Endothelial cell of umbilical vein (primary cell): ENCODE results near the gene DMWD. TPM values are rescaled to one million over a fixed set of nuclear protein-coding genes. Genes with fewer than 3 reads are reported as not detected.

ENCODE experiments used
- BruUV-seq: library from RNA; stranded (reverse); fragments of 400-500 nt; replicated peaks from 2 replicates; lab custom pipeline; 2021; lab: Mats Ljungman, UMichigan
- CTCF ChIA-PET: fragments of 300-600, 350-600 bp; sonication (Branson Sonifier 250); formaldehyde crosslinking; loops from one replicate; lab custom pipeline; 2021; ENCODE audit warnings: antibody characterized with exemption, inconsistent platforms; lab: Charles Lee
- POLR2A ChIA-PET: fragments of 300-600, 350-600 bp; sonication (Branson Sonifier 250); formaldehyde crosslinking; loops from one replicate; lab custom pipeline; 2021; ENCODE audit warnings: antibody characterized with exemption, inconsistent platforms; lab: Charles Lee
- DNase-seq: peaks from one replicate; pipeline ENCODE4 v3.0.0-alpha.2; 2011; ENCODE audit warnings: low read depth, low spot score
- FAIRE-seq: peaks from 2 replicates; lab custom pipeline; 2011; peaks lifted over from hg19 to GRCh38; lab: Jason Lieb, UNC
- H2AFZ ChIP-seq: 2 replicates; pipeline ENCODE4 v1.6.0; 2012; ENCODE audit warnings: low read depth, low read length, control low read depth, inconsistent platforms
- H3K27ac ChIP-seq: 2 replicates; pipeline ENCODE4 v1.5.1; 2011; ENCODE audit warnings: low read depth, mild to moderate bottlenecking, control low read depth, low read length, moderate library complexity; ENCODE audit not compliant: insufficient read depth
- H3K27me3 ChIP-seq, 2 experiments: 2 replicates each; pipeline versions ENCODE4 v1.6.0 to v1.6.1; 2011; ENCODE audit warnings: low read length in 2 of 2, mixed read lengths in 1 of 2; ENCODE audit not compliant: control insufficient read depth in 2 of 2, insufficient read depth in 2 of 2
- H3K36me3 ChIP-seq, 2 experiments: 2 replicates in 1 of 2; 3 replicates in 1 of 2; pipeline ENCODE4 v1.5.1; 2011; ENCODE audit warnings: low read length in 2 of 2, mild to moderate bottlenecking in 1 of 2, moderate library complexity in 1 of 2; ENCODE audit not compliant: control insufficient read depth in 2 of 2, insufficient read depth in 2 of 2; ENCODE audit errors: extremely low read depth in 1 of 2
- H3K4me1 ChIP-seq: 3 replicates; pipeline ENCODE4 v1.5.1; 2011; ENCODE audit warnings: mild to moderate bottlenecking, low read length; ENCODE audit not compliant: control insufficient read depth, insufficient read depth; ENCODE audit errors: extremely low read depth
- H3K4me2 ChIP-seq: 2 replicates; pipeline ENCODE4 v1.6.1; 2011; ENCODE audit warnings: low read length, control low read depth, mixed read lengths; ENCODE audit not compliant: insufficient read depth
- H3K4me3 ChIP-seq, 3 experiments: fragments of 200-600 bp in 1 of 3; sonication (generic), shearing (Covaris generic) in 1 of 3; replicated peaks in 1 of 3; 2 replicates each; pipeline ENCODE4 v1.5.1; 2011 to 2016; ENCODE audit warnings: control low read depth in 3 of 3, low read length in 3 of 3, mild to moderate bottlenecking in 2 of 3, inconsistent platforms in 1 of 3, low read depth in 1 of 3, moderate library complexity in 1 of 3; ENCODE audit not compliant: insufficient read depth in 1 of 3
- H3K79me2 ChIP-seq: 2 replicates; pipeline ENCODE4 v1.6.0; 2012; ENCODE audit warnings: low read length, inconsistent platforms; ENCODE audit not compliant: control insufficient read depth, insufficient read depth
- H3K9ac ChIP-seq: replicated peaks from 2 replicates; pipeline ENCODE3; 2011; ENCODE audit warnings: low read length, control low read depth; ENCODE audit not compliant: insufficient read depth; ENCODE audit errors: extremely low read depth
- H3K9me1 ChIP-seq: replicated peaks from 3 replicates; pipeline ENCODE4 v1.6.0; 2011; ENCODE audit warnings: mild to moderate bottlenecking, low read length; ENCODE audit not compliant: control insufficient read depth, insufficient read depth; ENCODE audit errors: extremely low read depth
- H3K9me3 ChIP-seq: replicated peaks from 2 replicates; pipeline ENCODE4 v1.5.1; 2012; ENCODE audit warnings: low read length, inconsistent platforms; ENCODE audit not compliant: control insufficient read depth, insufficient read depth
- H4K20me1 ChIP-seq: replicated peaks from 2 replicates; pipeline ENCODE3; 2011; ENCODE audit warnings: mild to moderate bottlenecking, low read length; ENCODE audit not compliant: control insufficient read depth, insufficient read depth; ENCODE audit errors: extremely low read depth
- EZH2 ChIP-seq: IDR thresholded peaks from 2 replicates; pipeline ENCODE4 v1.6.1; 2012; ENCODE audit warnings: borderline replicate concordance, low read depth, mild to moderate bottlenecking, moderate library complexity, low read length, inconsistent platforms; ENCODE audit not compliant: severe bottlenecking
- FOS ChIP-seq: IDR thresholded peaks from 2 replicates; pipeline ENCODE4 v1.6.1; 2011; ENCODE audit warnings: mild to moderate bottlenecking, low read length, moderate library complexity, borderline replicate concordance; ENCODE audit not compliant: insufficient read depth
- POLR2A ChIP-seq: IDR thresholded peaks from 2 replicates; pipeline ENCODE4 v1.6.1; 2012; ENCODE audit warnings: low read depth, mild to moderate bottlenecking, control low read depth, low read length
- POLR2AphosphoS5 ChIP-seq: IDR thresholded peaks from 2 replicates; pipeline ENCODE4 v1.6.1; 2012; ENCODE audit warnings: low read depth, mild to moderate bottlenecking, control low read depth, low read length, moderate library complexity; ENCODE audit not compliant: insufficient read depth
- dilution Hi-C: fragments of 300-500 bp; cut with MboI; formaldehyde crosslinking; loops from one replicate; pipeline ENCODE4 v1.15.0; 2019; ENCODE audit warnings: low sequenced_read_pairs; ENCODE audit not compliant: extremely low pct_ligation_motif_present
- intact Hi-C: fragments of 100-400 bp; cut with micrococcal nuclease; formaldehyde crosslinking; loops from one replicate; pipeline ENCODE4 v1.10.0; 2022
- polyA plus RNA-seq, 4 experiments: library from polyadenylated mRNA; depleted of rRNA in 3 of 4; stranded (reverse) in 3 of 4; unstranded in 1 of 4; fragments of >200 nt; gene quantifications; 2 replicates each; pipeline versions ENCODE4 v1.2.1 to v1.2.3, GENCODE V29; 2011 to 2012; ENCODE audit warnings: missing spikeins in 1 of 4
- total RNA-seq: library from RNA; stranded (reverse); gene quantifications from 2 replicates; pipeline ENCODE4 v1.2.3, GENCODE V29; 2021
- TF ChIP-seq, protein P1 (sequence below), 2 donors: IDR thresholded peaks; 1 replicate in 1 of 2; 2 replicates in 1 of 2; pipeline ENCODE4 v1.5.1; 2011; ENCODE audit warnings: low read length in 2 of 2, mild to moderate bottlenecking in 2 of 2, moderate library complexity in 2 of 2, control low read depth in 1 of 2, inconsistent platforms in 1 of 2, low read depth in 1 of 2; ENCODE audit not compliant: insufficient read depth in 1 of 2; ENCODE audit errors: extremely low read depth in 1 of 2

DMWD gene
- total and polyA plus RNA-seq, 2 donors (not counting 3 experiments of a cell fraction or from before 2014, with no cell fraction given): 36.9 to 81.1 TPM

DNA sequence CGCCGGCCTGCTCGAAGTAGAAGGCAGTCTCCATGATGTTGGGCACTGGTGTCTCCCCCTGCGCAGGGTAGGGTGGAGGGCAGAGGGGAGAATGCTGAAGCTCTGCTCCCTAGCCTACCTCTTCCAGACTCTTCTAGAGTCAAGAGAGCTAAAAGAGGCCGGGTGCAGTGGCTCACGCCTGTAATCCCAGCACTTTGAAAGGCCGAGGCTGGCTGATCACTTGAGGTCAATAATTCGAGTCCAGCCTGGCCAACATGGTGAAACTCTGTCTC, 12.2 kb upstream of the DMWD start:
- no TSS peak for BruUV-seq
- POLR2A ChIA-PET: no interaction called here

More for the DNA sequence above, 12.2 kb upstream of the DMWD start:
- Histone ChIP-seq H3K4me2 (no peak overlapping the region), H3K79me2 (no peaks in the 10 kb centered on the region), H3K9me3 (no peaks in the 10 kb centered on the region), H3K4me3 (no peak overlapping the region), H3K27ac (no peak overlapping the region), H3K9me1 (no peaks in the 10 kb centered on the region), H3K4me1 (peaks cover 6% of the 10 kb centered on the region), H3K9ac (no peak overlapping the region), H4K20me1 (no peaks in the 10 kb centered on the region), H3K36me3 (no peaks in the 10 kb centered on the region), H2AFZ (no peak overlapping the region), H3K27me3 (no peaks in the 10 kb centered on the region)
- intact Hi-C loops (no loop called here), dilution Hi-C loops (no loop called here)
- CTCF ChIA-PET: interaction anchor here (0.7 to 2.9 kb wide), 2 partner anchors 12 to 35 kb away, joined by 3 to 19 read pairs; no protein-coding TSS in a partner anchor
- TF ChIP-seq POLR2A: no peak
- no peak for TF ChIP-seq POLR2AphosphoS5
- TF ChIP-seq, protein P1, sequence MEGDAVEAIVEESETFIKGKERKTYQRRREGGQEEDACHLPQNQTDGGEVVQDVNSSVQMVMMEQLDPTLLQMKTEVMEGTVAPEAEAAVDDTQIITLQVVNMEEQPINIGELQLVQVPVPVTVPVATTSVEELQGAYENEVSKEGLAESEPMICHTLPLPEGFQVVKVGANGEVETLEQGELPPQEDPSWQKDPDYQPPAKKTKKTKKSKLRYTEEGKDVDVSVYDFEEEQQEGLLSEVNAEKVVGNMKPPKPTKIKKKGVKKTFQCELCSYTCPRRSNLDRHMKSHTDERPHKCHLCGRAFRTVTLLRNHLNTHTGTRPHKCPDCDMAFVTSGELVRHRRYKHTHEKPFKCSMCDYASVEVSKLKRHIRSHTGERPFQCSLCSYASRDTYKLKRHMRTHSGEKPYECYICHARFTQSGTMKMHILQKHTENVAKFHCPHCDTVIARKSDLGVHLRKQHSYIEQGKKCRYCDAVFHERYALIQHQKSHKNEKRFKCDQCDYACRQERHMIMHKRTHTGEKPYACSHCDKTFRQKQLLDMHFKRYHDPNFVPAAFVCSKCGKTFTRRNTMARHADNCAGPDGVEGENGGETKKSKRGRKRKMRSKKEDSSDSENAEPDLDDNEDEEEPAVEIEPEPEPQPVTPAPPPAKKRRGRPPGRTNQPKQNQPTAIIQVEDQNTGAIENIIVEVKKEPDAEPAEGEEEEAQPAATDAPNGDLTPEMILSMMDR (IDR thresholded peaks at IDR 0.05; ENCODE audit: extremely low read depth in 1 of 2, insufficient read depth in 1 of 2, low read depth in 1 of 2, low read length in 2 of 2): no peak
- TF ChIP-seq FOS: no peak
- no peak for TF ChIP-seq EZH2
- FAIRE-seq (no peak), DNase-seq (no peak)
